ENCODE measurements around the gene UTRN.

UTRN gene

DNA sequence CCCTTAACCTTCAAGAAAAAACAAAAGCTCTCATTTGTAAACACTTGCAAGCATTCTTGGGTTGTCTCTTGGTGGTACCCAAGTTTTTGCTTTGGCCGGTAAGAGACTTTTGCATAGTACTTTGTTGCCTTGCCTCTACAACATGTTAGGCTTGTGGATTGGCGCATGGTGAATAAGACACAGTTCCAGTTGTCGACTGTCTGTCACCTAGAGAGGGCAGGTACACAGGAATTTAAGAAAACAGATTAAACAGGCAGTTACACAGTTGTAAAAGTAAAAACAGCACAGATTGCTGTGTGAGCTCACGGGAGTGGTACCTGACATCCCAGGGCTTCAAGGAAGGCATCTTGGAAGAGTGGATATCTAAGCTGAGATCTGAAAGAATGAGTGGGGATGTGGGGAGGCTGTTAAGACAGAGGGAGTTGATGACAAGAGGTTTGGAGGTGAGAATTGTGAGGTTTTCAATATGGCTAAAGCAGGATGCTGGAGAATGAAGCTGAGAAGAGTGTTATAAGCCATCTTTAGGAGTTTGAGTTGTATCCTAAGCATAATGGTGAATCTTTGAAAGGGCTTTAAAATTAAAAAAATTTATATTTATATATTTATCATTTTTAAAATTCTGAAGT is 19.2 kb downstream of the UTRN start:
- H3K27ac ChIP-seq = no peak overlapping the region
- TF ChIP-seq, protein P1, sequence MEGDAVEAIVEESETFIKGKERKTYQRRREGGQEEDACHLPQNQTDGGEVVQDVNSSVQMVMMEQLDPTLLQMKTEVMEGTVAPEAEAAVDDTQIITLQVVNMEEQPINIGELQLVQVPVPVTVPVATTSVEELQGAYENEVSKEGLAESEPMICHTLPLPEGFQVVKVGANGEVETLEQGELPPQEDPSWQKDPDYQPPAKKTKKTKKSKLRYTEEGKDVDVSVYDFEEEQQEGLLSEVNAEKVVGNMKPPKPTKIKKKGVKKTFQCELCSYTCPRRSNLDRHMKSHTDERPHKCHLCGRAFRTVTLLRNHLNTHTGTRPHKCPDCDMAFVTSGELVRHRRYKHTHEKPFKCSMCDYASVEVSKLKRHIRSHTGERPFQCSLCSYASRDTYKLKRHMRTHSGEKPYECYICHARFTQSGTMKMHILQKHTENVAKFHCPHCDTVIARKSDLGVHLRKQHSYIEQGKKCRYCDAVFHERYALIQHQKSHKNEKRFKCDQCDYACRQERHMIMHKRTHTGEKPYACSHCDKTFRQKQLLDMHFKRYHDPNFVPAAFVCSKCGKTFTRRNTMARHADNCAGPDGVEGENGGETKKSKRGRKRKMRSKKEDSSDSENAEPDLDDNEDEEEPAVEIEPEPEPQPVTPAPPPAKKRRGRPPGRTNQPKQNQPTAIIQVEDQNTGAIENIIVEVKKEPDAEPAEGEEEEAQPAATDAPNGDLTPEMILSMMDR (IDR thresholded peaks at IDR 0.05) = no peak

DNA sequence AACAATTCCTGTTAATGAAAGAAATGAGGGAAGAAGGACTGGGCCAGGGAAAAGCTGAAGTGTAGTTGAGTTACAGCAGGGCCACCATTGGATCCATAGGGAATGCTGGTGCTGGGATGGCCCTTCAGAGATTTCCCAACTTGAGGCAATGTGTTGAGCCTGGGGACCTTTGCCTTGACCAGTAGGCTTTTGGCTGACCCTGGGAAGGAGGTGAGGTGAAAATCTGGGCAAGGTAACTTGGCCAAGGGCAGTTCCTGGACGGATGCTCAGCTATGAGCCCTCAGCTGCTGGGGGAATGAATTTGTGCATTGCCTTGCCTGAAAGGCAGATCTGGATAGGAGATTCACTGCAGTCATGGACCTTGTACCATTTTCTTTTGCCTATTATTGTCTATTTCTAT is 20.4 kb downstream of the UTRN start:
- no peak overlapping the region for H3K27ac ChIP-seq
- no peak for TF ChIP-seq ZFX (IDR thresholded peaks at IDR 0.05; ENCODE audit: borderline replicate concordance)
- TF ChIP-seq, protein P1 (IDR thresholded peaks at IDR 0.05) = no peak

DNA sequence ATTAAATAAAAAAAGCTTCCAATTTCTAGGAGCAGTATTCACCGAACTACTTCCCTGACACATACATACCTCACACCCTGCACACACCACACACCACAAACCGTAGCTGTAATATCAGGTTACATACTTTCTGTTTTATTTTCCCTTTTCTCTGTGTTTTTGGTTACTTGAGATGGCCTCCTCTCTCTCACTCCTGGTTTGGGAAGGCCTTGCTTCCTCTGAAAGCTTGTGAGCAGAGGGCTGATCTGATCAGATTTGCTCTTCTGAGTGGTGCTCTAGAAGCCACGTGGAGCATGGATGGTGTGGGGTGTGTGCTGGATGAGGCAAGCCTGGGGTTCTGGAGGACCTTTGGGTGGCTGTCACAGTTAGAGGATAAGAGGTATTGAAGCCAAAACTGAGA is 20.9 kb downstream of the UTRN start:
- no peak overlapping the region for H3K27ac ChIP-seq
- TF ChIP-seq, protein P1 (IDR thresholded peaks at IDR 0.05) = no peak
- TF ChIP-seq ZFX (IDR thresholded peaks at IDR 0.05; ENCODE audit: borderline replicate concordance) = no peak

DNA sequence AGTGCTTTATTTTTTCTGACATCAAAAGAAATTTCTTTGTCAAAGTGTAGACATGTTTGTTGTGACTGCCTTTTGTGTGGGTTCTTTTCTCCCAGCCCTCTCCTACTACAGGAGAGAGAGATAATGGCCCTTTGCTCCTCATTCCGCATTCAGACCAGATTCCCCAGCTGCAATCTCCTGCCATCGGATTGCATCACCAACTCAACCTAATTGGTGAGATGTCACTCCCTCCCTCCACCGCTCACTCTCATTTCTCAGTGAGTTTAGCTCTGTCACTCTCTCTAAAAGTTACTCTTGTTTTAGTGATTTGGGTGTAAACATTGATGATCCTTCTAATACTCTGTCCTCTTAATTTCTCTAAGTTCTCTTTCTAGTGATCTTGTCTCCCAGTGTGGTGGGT is 22.7 kb downstream of the UTRN start:
- TF ChIP-seq, protein P1 (IDR thresholded peaks at IDR 0.05) = no peak
- TF ChIP-seq ZFX (IDR thresholded peaks at IDR 0.05; ENCODE audit: borderline replicate concordance) = no peak
- H3K27ac ChIP-seq = no peak overlapping the region

DNA sequence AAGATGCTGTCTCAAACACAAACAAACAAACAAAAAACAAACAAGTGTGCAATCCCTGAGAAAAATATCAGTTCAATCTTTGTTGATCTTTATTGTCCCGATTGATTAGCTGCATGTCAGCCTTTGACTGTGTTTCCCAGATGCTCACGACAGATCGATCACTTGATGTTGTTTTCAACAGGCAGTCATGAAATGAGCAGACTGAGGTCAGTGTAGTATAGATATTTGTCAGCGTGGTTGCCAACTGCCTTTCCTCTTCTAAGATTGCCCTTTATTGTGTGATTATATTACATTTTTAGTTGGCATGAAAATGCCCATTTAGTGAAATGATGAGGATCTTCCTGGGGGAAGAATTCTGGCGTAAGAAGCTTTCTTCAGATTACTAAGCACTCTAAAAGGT is 25.6 kb downstream of the UTRN start:
- TF ChIP-seq, protein P1 (IDR thresholded peaks at IDR 0.05) = no peak
- TF ChIP-seq ZFX (IDR thresholded peaks at IDR 0.05; ENCODE audit: borderline replicate concordance) = no peak
- no peak overlapping the region for H3K27ac ChIP-seq

DNA sequence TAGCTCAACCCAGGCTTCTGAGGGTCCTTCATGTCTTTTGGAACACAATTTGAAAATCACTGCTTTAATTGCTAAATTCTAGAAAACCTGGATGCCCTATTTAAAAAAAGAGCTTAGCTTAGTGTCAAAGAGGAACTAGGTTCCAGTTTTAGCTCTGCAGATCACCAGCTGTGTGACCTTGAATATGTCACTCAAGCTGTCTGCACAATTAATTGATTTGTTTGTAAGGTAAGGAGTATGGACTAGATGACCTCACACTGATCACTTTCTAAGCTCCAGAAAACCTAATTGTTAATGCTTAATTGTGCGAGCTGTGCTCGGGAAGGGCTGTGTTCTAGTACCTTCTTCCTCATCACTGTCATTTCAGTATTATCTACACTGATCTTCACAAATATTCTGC is 26.2 kb downstream of the UTRN start:
- TF ChIP-seq, protein P1 (IDR thresholded peaks at IDR 0.05) = no peak
- TF ChIP-seq ZFX (IDR thresholded peaks at IDR 0.05; ENCODE audit: borderline replicate concordance) = no peak
- H3K27ac ChIP-seq = no peak overlapping the region

DNA sequence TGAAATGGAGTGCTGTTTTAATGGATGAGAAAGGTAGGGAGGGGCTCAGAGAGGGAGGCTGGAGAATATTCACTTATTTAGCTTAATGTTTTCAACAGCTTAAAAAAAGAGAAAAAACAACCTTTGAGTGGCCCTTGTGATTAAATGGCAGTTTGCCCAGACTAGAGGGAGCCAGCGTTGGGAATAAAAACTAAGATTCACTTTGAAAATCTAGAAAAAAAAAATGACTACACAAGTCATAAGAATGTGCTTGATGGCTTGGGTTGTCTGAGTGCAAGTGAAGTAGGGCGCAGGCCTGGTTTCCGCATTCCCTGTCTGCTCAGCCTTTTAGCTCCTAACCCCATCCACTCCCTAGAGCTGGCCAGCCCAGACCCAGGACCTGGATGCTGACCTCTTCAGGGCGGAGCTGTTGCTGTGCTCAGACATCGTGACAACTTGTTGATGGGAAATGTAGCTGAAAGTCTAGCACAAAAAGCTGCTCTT is 28.9 kb downstream of the UTRN start:
- H3K27ac ChIP-seq = no peak overlapping the region
- TF ChIP-seq ZFX (IDR thresholded peaks at IDR 0.05; ENCODE audit: borderline replicate concordance) = no peak
- TF ChIP-seq, protein P1 (IDR thresholded peaks at IDR 0.05) = no peak
